ENCODE results near the gene ZDHHC14. TPM values are rescaled to one million over a fixed set of nuclear protein-coding genes. Genes with fewer than 3 reads are reported as not detected.

Gene ZDHHC14
- total RNA-seq, 2 donors from 2014 or later, result 13.0 to 19.1 TPM

DNA sequence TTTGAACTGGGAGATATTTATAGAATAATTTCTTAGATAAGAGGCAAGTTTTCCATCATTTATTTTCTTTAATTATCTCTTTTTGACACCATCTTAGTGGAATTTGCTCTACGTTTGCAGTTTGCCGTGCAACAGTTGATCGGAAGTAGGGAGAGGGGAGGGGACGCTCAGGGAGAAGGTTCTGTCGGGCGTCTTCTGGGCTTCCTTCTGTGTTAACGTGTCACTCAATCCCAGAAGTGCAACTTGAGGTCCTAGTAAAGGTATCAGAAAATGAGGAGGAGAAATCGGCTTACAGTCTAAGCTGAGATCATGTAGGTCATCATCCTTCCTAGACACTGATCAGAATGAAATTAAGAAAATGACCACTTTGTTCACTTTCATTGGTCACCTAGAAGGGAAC is 293.1 kb downstream of the ZDHHC14 start:
- H3K36me3 ChIP-seq, result no peaks in the 10 kb centered on the region
- H3K4me1 ChIP-seq, result peaks cover 0 to 16% of the 10 kb centered on the region in 2 donors
- no peak overlapping the region for H3K27ac ChIP-seq
- TF ChIP-seq, protein P1, sequence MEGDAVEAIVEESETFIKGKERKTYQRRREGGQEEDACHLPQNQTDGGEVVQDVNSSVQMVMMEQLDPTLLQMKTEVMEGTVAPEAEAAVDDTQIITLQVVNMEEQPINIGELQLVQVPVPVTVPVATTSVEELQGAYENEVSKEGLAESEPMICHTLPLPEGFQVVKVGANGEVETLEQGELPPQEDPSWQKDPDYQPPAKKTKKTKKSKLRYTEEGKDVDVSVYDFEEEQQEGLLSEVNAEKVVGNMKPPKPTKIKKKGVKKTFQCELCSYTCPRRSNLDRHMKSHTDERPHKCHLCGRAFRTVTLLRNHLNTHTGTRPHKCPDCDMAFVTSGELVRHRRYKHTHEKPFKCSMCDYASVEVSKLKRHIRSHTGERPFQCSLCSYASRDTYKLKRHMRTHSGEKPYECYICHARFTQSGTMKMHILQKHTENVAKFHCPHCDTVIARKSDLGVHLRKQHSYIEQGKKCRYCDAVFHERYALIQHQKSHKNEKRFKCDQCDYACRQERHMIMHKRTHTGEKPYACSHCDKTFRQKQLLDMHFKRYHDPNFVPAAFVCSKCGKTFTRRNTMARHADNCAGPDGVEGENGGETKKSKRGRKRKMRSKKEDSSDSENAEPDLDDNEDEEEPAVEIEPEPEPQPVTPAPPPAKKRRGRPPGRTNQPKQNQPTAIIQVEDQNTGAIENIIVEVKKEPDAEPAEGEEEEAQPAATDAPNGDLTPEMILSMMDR (IDR thresholded peaks at IDR 0.05), result no peak
- H3K4me3 ChIP-seq, result no peak overlapping the region
- no peak for DNase-seq (ENCODE audit: low spot score)
- no peaks in the 10 kb centered on the region for H3K27me3 ChIP-seq
- no peaks in the 10 kb centered on the region for H3K9me3 ChIP-seq

DNA sequence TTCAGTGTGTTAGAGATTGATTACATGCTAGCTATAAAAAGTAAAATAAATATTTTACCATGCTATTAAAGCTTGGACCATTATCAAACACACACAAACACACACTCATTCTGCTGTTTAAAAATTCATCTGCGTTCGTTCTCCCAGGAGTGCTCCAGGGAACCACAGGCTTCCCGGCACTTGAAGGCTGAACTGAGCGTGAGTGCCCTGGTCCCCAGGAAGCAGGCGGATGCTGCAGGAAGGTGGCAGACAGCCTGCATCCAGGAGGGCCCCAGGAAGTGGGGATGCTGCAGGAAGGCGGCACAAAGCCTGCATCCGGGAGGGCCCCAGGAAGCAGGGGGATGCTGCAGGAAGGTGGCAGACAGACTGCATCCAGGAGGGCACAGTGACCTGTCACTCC is 294.8 kb downstream of the ZDHHC14 start:
- no peaks in the 10 kb centered on the region for H3K9me3 ChIP-seq
- no peaks in the 10 kb centered on the region for H3K27me3 ChIP-seq
- TF ChIP-seq, protein P1 (IDR thresholded peaks at IDR 0.05), result no peak
- H3K27ac ChIP-seq, result no peak overlapping the region
- no peak overlapping the region for H3K4me3 ChIP-seq
- DNase-seq (ENCODE audit: low spot score), result no peak
- no peaks in the 10 kb centered on the region for H3K4me1 ChIP-seq
- H3K36me3 ChIP-seq, result no peaks in the 10 kb centered on the region

DNA sequence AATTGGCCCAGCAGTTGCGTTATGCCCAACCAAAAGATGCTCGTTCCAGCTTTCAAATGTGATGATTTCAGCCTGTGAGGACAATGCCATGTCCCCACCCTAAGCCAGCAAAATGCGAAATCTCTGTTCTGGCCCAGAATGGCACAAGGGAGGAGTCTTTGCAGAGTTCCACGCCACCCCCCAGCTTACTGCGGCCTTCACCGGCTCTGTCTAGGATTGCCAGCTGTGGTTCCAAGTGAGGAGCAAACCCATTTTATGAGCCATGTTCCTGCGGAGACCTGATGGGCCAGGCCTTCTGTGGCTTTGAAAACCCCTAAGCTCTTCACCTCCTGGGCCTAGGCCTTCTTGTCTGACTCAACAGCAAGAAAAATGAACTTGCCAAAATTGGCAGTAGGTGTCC is 295.3 kb downstream of the ZDHHC14 start:
- TF ChIP-seq, protein P1 (IDR thresholded peaks at IDR 0.05), result no peak

DNA sequence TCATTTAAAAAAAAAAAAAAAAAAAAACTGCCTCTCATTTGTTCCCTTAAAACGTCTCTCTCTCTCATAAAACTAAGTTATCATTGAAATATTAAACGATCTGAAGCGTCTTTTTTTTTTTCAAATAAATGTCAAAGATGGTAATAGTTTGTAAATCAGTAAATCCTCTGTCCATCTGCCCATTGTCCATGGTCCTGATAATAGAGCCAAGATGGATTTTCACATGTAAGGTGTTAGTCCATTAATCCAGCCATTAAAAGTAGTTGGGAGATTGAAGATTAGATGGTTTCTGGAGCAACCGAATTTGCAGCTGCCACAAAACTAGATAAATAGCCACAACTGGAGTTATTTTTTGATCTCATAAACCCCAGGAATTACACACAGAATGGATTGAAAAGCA is 296.2 kb downstream of the ZDHHC14 start:
- TF ChIP-seq, protein P1 (IDR thresholded peaks at IDR 0.05), result no peak
- DNase-seq (ENCODE audit: low spot score), result no peak
- Histone ChIP-seq H3K4me3 (no peak overlapping the region), H3K9me3 (no peaks in the 10 kb centered on the region), H3K4me1 (no peaks in the 10 kb centered on the region), H3K36me3 (no peaks in the 10 kb centered on the region), H3K27ac (no peak overlapping the region), H3K27me3 (no peaks in the 10 kb centered on the region)

More for the DNA sequence above, 295.3 kb downstream of the ZDHHC14 start:
- DNase-seq (ENCODE audit: low spot score), result no peak
- Histone ChIP-seq H3K4me1 (no peaks in the 10 kb centered on the region), H3K9me3 (no peaks in the 10 kb centered on the region), H3K4me3 (no peak overlapping the region), H3K36me3 (no peaks in the 10 kb centered on the region), H3K27me3 (no peaks in the 10 kb centered on the region), H3K27ac (no peak overlapping the region)

DNA sequence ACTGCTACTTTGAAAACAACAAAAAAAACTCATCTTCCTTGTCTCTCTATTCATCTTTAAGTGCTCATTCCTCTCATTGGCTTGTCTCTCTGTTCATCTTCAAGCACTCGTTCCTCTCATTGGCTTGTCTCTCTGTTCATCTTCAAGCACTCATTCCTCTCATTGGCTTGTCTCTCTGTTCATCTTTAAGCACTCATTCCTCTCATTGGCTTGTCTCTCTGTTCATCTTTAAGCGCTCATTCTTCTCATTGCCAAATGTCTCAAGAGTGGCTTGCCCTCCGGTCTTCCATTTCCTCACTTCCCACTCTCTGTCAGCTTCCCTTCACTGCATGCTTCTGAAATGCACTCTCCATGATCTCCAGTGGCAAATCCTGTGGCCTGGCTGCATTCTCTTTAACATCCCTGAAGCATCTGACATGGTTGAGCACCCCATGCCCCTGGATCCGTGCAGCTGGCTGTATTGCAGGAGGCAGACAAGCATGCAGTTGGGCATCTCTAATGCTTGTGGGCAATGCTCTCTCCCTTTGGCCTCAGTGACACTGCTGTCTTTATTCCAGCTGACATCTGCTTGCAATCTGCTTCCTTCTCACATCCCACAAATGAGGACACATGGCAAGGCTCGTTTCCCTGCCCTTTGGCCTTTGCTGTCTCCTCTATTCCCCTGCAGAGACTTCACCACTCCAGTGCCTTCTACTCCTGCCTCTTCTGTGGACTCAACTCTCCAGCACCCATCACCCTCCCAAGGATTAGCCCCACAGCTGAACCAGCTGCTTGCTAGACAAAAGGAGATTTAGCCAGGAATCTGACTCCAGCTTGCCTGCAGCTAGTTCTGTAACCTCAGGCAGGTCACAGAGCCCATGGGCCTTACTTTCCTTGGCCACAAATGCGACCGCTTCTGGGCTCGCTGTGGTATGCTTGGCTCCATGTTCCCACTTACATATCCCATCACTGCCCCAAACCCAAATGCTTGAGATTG is 298.9 kb downstream of the ZDHHC14 start:
- H3K27ac ChIP-seq, result no peak overlapping the region
- H3K9me3 ChIP-seq, result no peaks in the 10 kb centered on the region
- peaks cover 0 to 4% of the 10 kb centered on the region in 2 donors for H3K4me1 ChIP-seq
- no peak for DNase-seq (ENCODE audit: low spot score)
- no peak overlapping the region for H3K4me3 ChIP-seq
- TF ChIP-seq, protein P1 (IDR thresholded peaks at IDR 0.05), result no peak
- no peaks in the 10 kb centered on the region for H3K36me3 ChIP-seq
- no peaks in the 10 kb centered on the region for H3K27me3 ChIP-seq
